HepG2 (cell line): ENCODE measurements around the gene OVOL3. TPM values are rescaled to one million over a fixed set of nuclear protein-coding genes. Genes with fewer than 3 reads are reported as not detected.

Experiments used
- ATRX ChIP-seq: sonication (generic); formaldehyde crosslinking; IDR thresholded peaks from 2 replicates; pipeline ENCODE4 v1.4.0; 2020; ENCODE audit warnings: missing genetic modification reagents, borderline replicate concordance
- CEBPB ChIP-seq: IDR thresholded peaks from 2 replicates; pipeline ENCODE4 v1.6.1; 2011; ENCODE audit warnings: low read depth, low read length, improper control_type of control experiment, borderline replicate concordance
- DNMT3B ChIP-seq: conservative IDR thresholded peaks from 2 replicates; pipeline ENCODE4 v1.6.1; 2016; ENCODE audit warnings: missing biosample characterization, control low read depth
- ELF1 ChIP-seq: sonication (generic); formaldehyde crosslinking; IDR thresholded peaks from 2 replicates; pipeline ENCODE4 v1.4.0; 2020; ENCODE audit warnings: missing genetic modification reagents
- KDM5A ChIP-seq: fragments of 200-600 bp; sonication (generic); IDR thresholded peaks from 2 replicates; pipeline ENCODE4 v1.7.0; 2018; ENCODE audit warnings: antibody characterized with exemption, mild to moderate bottlenecking, low read length, borderline replicate concordance
- MAZ ChIP-seq, 2 experiments: sonication (generic) in 1 of 2; formaldehyde crosslinking in 1 of 2; IDR thresholded peaks; 2 replicates each; pipeline versions ENCODE4 v1.5.0 to v1.6.1; 2012 to 2020; ENCODE audit warnings: low read depth in 2 of 2, mild to moderate bottlenecking in 2 of 2, borderline replicate concordance in 1 of 2, improper control_type of control experiment in 1 of 2, low read length in 1 of 2, missing genetic modification reagents in 1 of 2, moderate library complexity in 1 of 2
- MEF2D ChIP-seq: sonication (generic); formaldehyde crosslinking; IDR thresholded peaks from 2 replicates; pipeline ENCODE4 v1.5.1; 2020; ENCODE audit warnings: mild to moderate bottlenecking, missing genetic modification reagents
- MLX ChIP-seq: IDR thresholded peaks from 2 replicates; pipeline ENCODE4 v1.6.1; 2016
- MTERF4 ChIP-seq: sonication (generic); formaldehyde crosslinking; IDR thresholded peaks from 2 replicates; pipeline ENCODE4 v1.8.0; 2023; ENCODE audit warnings: mild to moderate bottlenecking, missing genetic modification reagents
- NFAT5 ChIP-seq: sonication (generic); formaldehyde crosslinking; IDR thresholded peaks from 2 replicates; pipeline ENCODE4 v1.4.0; 2020; ENCODE audit warnings: missing genetic modification reagents
- SMYD3 ChIP-seq: sonication (generic); formaldehyde crosslinking; IDR thresholded peaks from 2 replicates; pipeline ENCODE4 v1.8.1; 2023; ENCODE audit warnings: mild to moderate bottlenecking, missing genetic modification reagents
- TERF1 ChIP-seq: sonication (generic); formaldehyde crosslinking; IDR thresholded peaks from 2 replicates; pipeline ENCODE4 v1.8.0; 2022; ENCODE audit warnings: mild to moderate bottlenecking, missing genetic modification reagents, moderate library complexity
- ZMYM3 ChIP-seq: sonication (generic); formaldehyde crosslinking; IDR thresholded peaks from 2 replicates; pipeline ENCODE4 v1.5.1; 2020; ENCODE audit warnings: mild to moderate bottlenecking, missing genetic modification reagents
- ZNF513 ChIP-seq: sonication (generic); formaldehyde crosslinking; conservative IDR thresholded peaks from 2 replicates; pipeline ENCODE4 v1.5.0; 2020; ENCODE audit warnings: missing genetic modification reagents
- ZNF615 ChIP-seq: sonication (generic); formaldehyde crosslinking; IDR thresholded peaks from 2 replicates; pipeline ENCODE4 v1.5.0; 2020; ENCODE audit warnings: mild to moderate bottlenecking, missing genetic modification reagents, borderline replicate concordance
- ZNF777 ChIP-seq: sonication (generic); formaldehyde crosslinking; IDR thresholded peaks from 2 replicates; pipeline ENCODE4 v1.4.0; 2020; ENCODE audit warnings: missing genetic modification reagents
- ZNF879 ChIP-seq: sonication (generic); formaldehyde crosslinking; IDR thresholded peaks from 2 replicates; pipeline ENCODE4 v1.8.1; 2023; ENCODE audit warnings: missing genetic modification reagents
- polyA plus RNA-seq, 8 experiments: library from polyadenylated mRNA; depleted of rRNA in 3 of 8; stranded (reverse) in 7 of 8; unstranded in 1 of 8; fragments of >200 nt; fragmentation: Illumina TruSeq in 4 of 8; extraction: Trizol in 4 of 8; gene quantifications; 2 replicates each; pipeline versions ENCODE4 v1.2.1 to v1.2.3, GENCODE V29; 2011 to 2016; ENCODE audit warnings: low read depth in 4 of 8, missing spikeins in 1 of 8, mixed read lengths in 1 of 8; ENCODE audit not compliant: insufficient read depth in 1 of 8
- total RNA-seq, 5 experiments: library from RNA; depleted of rRNA; stranded (reverse); fragments of >200 nt; fragmentation: Illumina TruSeq; extraction: Trizol; gene quantifications; 2 replicates each; pipeline ENCODE4 v1.2.3, GENCODE V29; 2016; ENCODE audit warnings: low read depth in 1 of 5

Gene OVOL3
- total and polyA plus RNA-seq, 2 of the 13 experiments (the other 11 are each of a cell fraction or from before 2014, with no cell fraction given) = not detected

- TF ChIP-seq NFAT5 (CRISPR knock-in tag) (0 out of 2 replicates have a peak, but pooled peaks have one; percentile 39), SMYD3 (0 out of 2 replicates have a peak, but pooled peaks have one; percentile 21), MAZ (IDR thresholded peaks at IDR 0.05; ENCODE audit: borderline replicate concordance, low read depth, low read length) (peak; percentile 48; the same call in 1 of the 2 replicates), MAZ (CRISPR knock-in tag; IDR thresholded peaks at IDR 0.05; ENCODE audit: low read depth) (peak; percentile 92), KDM5A (no peak; the same call in 1 of the 2 replicates), CEBPB (no peak), MEF2D (peak; percentile 68; the same call in 1 of the 2 replicates), DNMT3B (0 out of 2 replicates have a peak, but pooled peaks have one; percentile 12), ELF1 (CRISPR knock-in tag) (no peak; the same call in 1 of the 2 replicates), MLX (no peak; the same call in none of the 2 replicates), ZNF513 (CRISPR knock-in tag) (no peak), ZNF777 (no peak), ATRX (CRISPR knock-in tag) (no peak), ZNF615 (CRISPR knock-in tag) (0 out of 2 replicates have a peak, but pooled peaks have one; percentile 72), TERF1 (CRISPR knock-in tag) (no peak), ZNF879 (CRISPR knock-in tag) (no peak), MTERF4 (CRISPR knock-in tag) (peak; percentile 86), ZMYM3 (peak; percentile 86; the same call in 1 of the 2 replicates)
Measured at GRCh38 chr19:36139473-36140303, 28.7 kb downstream of the OVOL3 start, which contains the start of gene CAPNS1 (continued).
